H9 (cell line): ENCODE data around the gene VRK1. TPM values are rescaled to one million over a fixed set of nuclear protein-coding genes. Genes with fewer than 3 reads are reported as not detected.

Experiments
- DNase-seq: peaks from one replicate; pipeline ENCODE4 v3.0.0-alpha.2; 2017
- H2AFZ ChIP-seq: one replicate; pipeline ENCODE4 v1.6.1; 2013; ENCODE audit warnings: mild to moderate bottlenecking, low read length, control low read depth, moderate library complexity
- H2AK5ac ChIP-seq: 2 replicates; pipeline ENCODE4 v1.6.1; 2013; ENCODE audit warnings: low read length, control low read depth, mixed read lengths; ENCODE audit not compliant: insufficient read length
- H2BK120ac ChIP-seq: one replicate; pipeline ENCODE4 v1.6.1; 2013; ENCODE audit warnings: low read depth, mild to moderate bottlenecking, low read length, control low read depth, inconsistent platforms; ENCODE audit not compliant: poor library complexity, severe bottlenecking
- H2BK12ac ChIP-seq: 2 replicates; pipeline ENCODE4 v1.6.1; 2013; ENCODE audit warnings: low read length, control low read depth, mixed read lengths, low read depth; ENCODE audit not compliant: insufficient read length
- H2BK15ac ChIP-seq: 2 replicates; pipeline ENCODE4 v1.6.1; 2013; ENCODE audit warnings: low read depth, low read length, control low read depth
- H2BK20ac ChIP-seq: one replicate; pipeline ENCODE4 v1.6.1; 2013; ENCODE audit warnings: low read depth, mild to moderate bottlenecking, low read length, control low read depth, inconsistent platforms; ENCODE audit not compliant: poor library complexity, severe bottlenecking
- H2BK5ac ChIP-seq: 2 replicates; pipeline ENCODE4 v1.6.1; 2013; ENCODE audit warnings: low read length, control low read depth, mixed read lengths; ENCODE audit not compliant: insufficient read length
- H3K14ac ChIP-seq: 2 replicates; pipeline ENCODE4 v1.6.1; 2013; ENCODE audit warnings: low read length, control low read depth; ENCODE audit not compliant: insufficient read depth
- H3K18ac ChIP-seq: 2 replicates; pipeline ENCODE4 v1.6.1; 2013; ENCODE audit warnings: low read depth, mild to moderate bottlenecking, mixed read lengths, low read length, control low read depth; ENCODE audit not compliant: insufficient read length
- H3K23ac ChIP-seq: 2 replicates; pipeline ENCODE4 v1.6.1; 2013; ENCODE audit warnings: low read length, control low read depth, mixed read lengths, low read depth; ENCODE audit not compliant: insufficient read length
- H3K23me2 ChIP-seq: 2 replicates; pipeline ENCODE4 v1.6.1; 2013; ENCODE audit warnings: low read depth, mild to moderate bottlenecking, mixed read lengths, low read length, control low read depth; ENCODE audit not compliant: insufficient read length, poor library complexity, severe bottlenecking
- H3K27ac ChIP-seq: 2 replicates; pipeline ENCODE4 v1.5.1; 2013; ENCODE audit warnings: low read length, control low read depth, mixed read lengths, low read depth; ENCODE audit not compliant: insufficient read length
- H3K27me3 ChIP-seq: 2 replicates; pipeline ENCODE4 v1.6.1; 2013; ENCODE audit warnings: low read length, control low read depth, inconsistent platforms; ENCODE audit not compliant: insufficient read depth
- H3K4ac ChIP-seq: 2 replicates; pipeline ENCODE4 v1.6.1; 2013; ENCODE audit warnings: low read depth, mild to moderate bottlenecking, control low read depth, inconsistent platforms, low read length, moderate library complexity
- H3K4me1 ChIP-seq: 2 replicates; pipeline ENCODE4 v1.6.1; 2013; ENCODE audit warnings: low read length, control low read depth, inconsistent platforms; ENCODE audit not compliant: insufficient read depth
- H3K4me2 ChIP-seq: 2 replicates; pipeline ENCODE4 v1.6.1; 2013; ENCODE audit warnings: low read length, control low read depth, mixed read lengths; ENCODE audit not compliant: insufficient read length, insufficient read depth
- H3K56ac ChIP-seq: 2 replicates; pipeline ENCODE4 v1.6.1; 2013; ENCODE audit warnings: low read depth, mild to moderate bottlenecking, mixed read lengths, low read length, control low read depth; ENCODE audit not compliant: insufficient read length
- H3K79me1 ChIP-seq: 2 replicates; pipeline ENCODE4 v1.6.1; 2013; ENCODE audit warnings: low read depth, mild to moderate bottlenecking, moderate library complexity, low read length, control low read depth, inconsistent platforms; ENCODE audit not compliant: insufficient read depth, poor library complexity, severe bottlenecking
- H3K79me2 ChIP-seq: 2 replicates; pipeline ENCODE4 v1.6.1; 2013; ENCODE audit warnings: low read length, control low read depth, inconsistent platforms; ENCODE audit not compliant: insufficient read depth
- H3K9ac ChIP-seq: 2 replicates; pipeline ENCODE4 v1.6.1; 2013; ENCODE audit warnings: low read length, control low read depth, mixed read lengths; ENCODE audit not compliant: insufficient read length; ENCODE audit errors: extremely low read depth
- H3K9me3 ChIP-seq: one replicate; pipeline ENCODE4 v1.6.1; 2013; ENCODE audit warnings: low read depth, low read length, inconsistent platforms; ENCODE audit not compliant: control insufficient read depth
- H3T11ph ChIP-seq: one replicate; pipeline ENCODE4 v1.6.1; 2013; ENCODE audit warnings: mild to moderate bottlenecking, low read length, control low read depth, inconsistent platforms
- H4K20me1 ChIP-seq: one replicate; pipeline ENCODE4 v1.6.1; 2013; ENCODE audit not compliant: control insufficient read depth, insufficient read length, insufficient read depth
- H4K5ac ChIP-seq: 2 replicates; pipeline ENCODE4 v1.6.1; 2013; ENCODE audit warnings: low read depth, mild to moderate bottlenecking, mixed read lengths, low read length, control low read depth; ENCODE audit not compliant: insufficient read length
- H4K8ac ChIP-seq: replicated peaks from 2 replicates; pipeline ENCODE4 v1.6.1; 2013; ENCODE audit warnings: low read length, control low read depth, mixed read lengths, low read depth; ENCODE audit not compliant: insufficient read length
- H4K91ac ChIP-seq: 2 replicates; pipeline ENCODE4 v1.6.1; 2013; ENCODE audit warnings: low read depth, mild to moderate bottlenecking, moderate library complexity, mixed read lengths, low read length, control low read depth; ENCODE audit not compliant: insufficient read length
- H3K27ac Mint-ChIP-seq, 3 experiments: 2 replicates in 2 of 3; 3 replicates in 1 of 3; pipeline ENCODE4 v1.8.0; 2020 to 2021; ENCODE audit warnings: mixed read lengths in 3 of 3, mild to moderate bottlenecking in 1 of 3, moderate library complexity in 1 of 3
- H3K27me3 Mint-ChIP-seq: 2 replicates; pipeline ENCODE4 v1.8.0; 2021; ENCODE audit warnings: low read depth, mild to moderate bottlenecking, moderate library complexity, mixed read lengths
- H3K36me3 Mint-ChIP-seq, 3 experiments: 2 replicates in 2 of 3; 3 replicates in 1 of 3; pipeline ENCODE4 v1.8.0; 2020 to 2021; ENCODE audit warnings: low read depth in 3 of 3, mixed read lengths in 3 of 3; ENCODE audit not compliant: insufficient read depth in 1 of 3
- H3K4me1 Mint-ChIP-seq, 2 experiments: 2 replicates each; pipeline ENCODE4 v1.8.0; 2020; ENCODE audit warnings: mixed read lengths in 2 of 2
- H3K4me3 Mint-ChIP-seq, 2 experiments: 2 replicates in 1 of 2; 3 replicates in 1 of 2; pipeline ENCODE4 v1.8.0; 2020 to 2021; ENCODE audit warnings: mild to moderate bottlenecking in 2 of 2, mixed read lengths in 2 of 2, moderate library complexity in 1 of 2
- H3K9me3 Mint-ChIP-seq, 2 experiments: 2 replicates in 1 of 2; 3 replicates in 1 of 2; pipeline ENCODE4 v1.8.0; 2020; ENCODE audit warnings: mild to moderate bottlenecking in 2 of 2, mixed read lengths in 2 of 2, moderate library complexity in 1 of 2
- CTCF ChIP-seq: fragments of 200-600 bp; sonication (generic); conservative IDR thresholded peaks from 3 replicates; pipeline ENCODE4 v1.8.0; 2021; ENCODE audit warnings: antibody characterized with exemption, mild to moderate bottlenecking
- WGBS: extraction: QIAGEN DNeasy Blood & Tissue Kit; methylation state at CpG from one replicate; pipeline ENCODE4 v1.1.7; 2013; ENCODE audit warnings: missing lambda C conversion rate, low lambda C conversion rate, mixed read lengths; ENCODE audit not compliant: insufficient read length; ENCODE audit errors: extremely low coverage; 5-methylcytosine and 5-hydroxymethylcytosine counted together
- total RNA-seq: library from RNA; stranded (reverse); gene quantifications from 2 replicates; pipeline ENCODE4 v1.2.1, GENCODE V29; 2021

VRK1 gene
- total RNA-seq, 1 experiment from 2014 or later, result 55.7 TPM

GRCh38 chr14:96806836-96807235 is 9.7 kb downstream of the VRK1 start:
- Mint-ChIP-seq H3K27ac (no peak overlapping the region), H3K27me3 (no peaks in the 10 kb centered on the region), H3K36me3 (peaks cover 0 to 2% (median 0%) of the 10 kb centered on the region in 3 experiments; a peak in 3 of 7 replicates), H3K4me1 (peaks cover 22 to 26% of the 10 kb centered on the region in 2 experiments), H3K4me3 (no peak overlapping the region), H3K9me3 (no peaks in the 10 kb centered on the region; a peak in 1 of 5 replicates)
- H4K8ac ChIP-seq, result no peak overlapping the region
- no peak overlapping the region for H2AK5ac ChIP-seq
- H2BK15ac ChIP-seq, result no peak overlapping the region
- H3K9ac ChIP-seq, result no peak overlapping the region
- H3T11ph ChIP-seq, result no peak overlapping the region
- no peak overlapping the region for H3K4ac ChIP-seq
- no peak overlapping the region for H3K27ac ChIP-seq
- no peak overlapping the region for H3K4me2 ChIP-seq
- no peaks in the 10 kb centered on the region for H4K20me1 ChIP-seq
- no peaks in the 10 kb centered on the region; the same call in 1 of the 2 replicates for H3K4me1 ChIP-seq
- no peak for TF ChIP-seq CTCF
- H2BK5ac ChIP-seq, result no peak overlapping the region
- no peak overlapping the region for H4K5ac ChIP-seq
- H2BK20ac ChIP-seq, result no peak overlapping the region
- no peak overlapping the region for H2BK120ac ChIP-seq
- no peaks in the 10 kb centered on the region for H3K23me2 ChIP-seq
- no peaks in the 10 kb centered on the region for H3K27me3 ChIP-seq
- H3K79me1 ChIP-seq, result peaks cover 19% of the 10 kb centered on the region
- DNase-seq, result no peak
- peaks cover 21% of the 10 kb centered on the region; the same call in 1 of the 2 replicates for H3K79me2 ChIP-seq
- H2AFZ ChIP-seq, result no peak overlapping the region
- H3K18ac ChIP-seq, result no peak overlapping the region
- no peak overlapping the region for H4K91ac ChIP-seq
- no peak overlapping the region for H3K14ac ChIP-seq
- WGBS, result no CpG with 5 or more reads among the region's 3 CpGs
- H3K23ac ChIP-seq, result no peak overlapping the region
- H3K9me3 ChIP-seq, result no peaks in the 10 kb centered on the region
- H3K56ac ChIP-seq, result no peak overlapping the region
- H2BK12ac ChIP-seq, result no peak overlapping the region
